ENCODE measurements around the gene PLXNA2.

Gene PLXNA2

GRCh38 chr1:208200116-208200515 is 44.1 kb downstream of the PLXNA2 start:
- Histone ChIP-seq H3K27ac (ENCODE audit: low read depth, low read length) (no peak overlapping the region), H3K9me3 (ENCODE audit: control insufficient read depth in 5 of 5, low read length in 5 of 5) (no peaks in the 10 kb centered on the region), H3K36me3 (ENCODE audit: control insufficient read depth in 5 of 5, insufficient read depth in 5 of 5, low read length in 5 of 5) (peaks cover 0 to 11% (median 3%) of the 10 kb centered on the region in 5 donors), H3K4me1 (ENCODE audit: control insufficient read depth in 5 of 5, insufficient read depth in 5 of 5, low read length in 5 of 5) (peaks cover 8 to 43% (median 41%) of the 10 kb centered on the region in 5 donors), H3K9ac (ENCODE audit: low read length in 5 of 5) (no peak overlapping the region), H3K27me3 (ENCODE audit: control insufficient read depth in 5 of 5, insufficient read depth in 4 of 5, low read length in 5 of 5) (no peaks in the 10 kb centered on the region), H3K4me3 (ENCODE audit: low read depth in 1 of 5, low read length in 5 of 5) (no peak overlapping the region)

DNA sequence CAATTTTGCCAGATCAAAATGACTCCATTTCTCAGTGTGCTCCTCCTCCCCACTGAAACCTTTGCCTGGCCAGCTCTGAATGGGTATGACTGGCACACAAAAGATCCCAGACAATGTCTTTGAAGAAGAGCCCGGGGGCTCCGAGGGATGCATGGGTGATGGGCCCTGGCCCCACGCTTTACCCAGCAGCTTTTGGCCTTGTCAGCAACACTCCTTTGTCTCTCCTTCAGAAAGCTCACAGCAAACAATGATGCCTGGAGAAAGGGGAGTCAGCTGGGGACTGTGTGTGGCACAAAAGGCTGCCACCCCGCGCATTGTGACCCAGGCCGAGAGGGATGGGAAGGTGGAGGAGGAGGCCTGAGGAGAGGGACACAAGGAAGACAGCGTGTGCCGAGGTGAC is 45.9 kb downstream of the PLXNA2 start:
- Histone ChIP-seq H3K27ac (ENCODE audit: low read depth, low read length) (no peak overlapping the region), H3K4me1 (ENCODE audit: control insufficient read depth in 5 of 5, insufficient read depth in 5 of 5, low read length in 5 of 5) (peaks cover 4 to 27% (median 24%) of the 10 kb centered on the region in 5 donors), H3K36me3 (ENCODE audit: control insufficient read depth in 5 of 5, insufficient read depth in 5 of 5, low read length in 5 of 5) (peaks cover 0 to 12% (median 3%) of the 10 kb centered on the region in 5 donors), H3K9ac (ENCODE audit: low read length in 5 of 5) (no peak overlapping the region), H3K4me3 (ENCODE audit: low read depth in 1 of 5, low read length in 5 of 5) (no peak overlapping the region), H3K27me3 (ENCODE audit: control insufficient read depth in 5 of 5, insufficient read depth in 4 of 5, low read length in 5 of 5) (no peaks in the 10 kb centered on the region), H3K9me3 (ENCODE audit: control insufficient read depth in 5 of 5, low read length in 5 of 5) (no peaks in the 10 kb centered on the region)

GRCh38 chr1:208194944-208195343 is 49.2 kb downstream of the PLXNA2 start:
- Histone ChIP-seq H3K36me3 (ENCODE audit: control insufficient read depth in 5 of 5, insufficient read depth in 5 of 5, low read length in 5 of 5) (peaks cover 0 to 23% (median 11%) of the 10 kb centered on the region in 5 donors), H3K27ac (ENCODE audit: low read depth, low read length) (no peak overlapping the region), H3K9ac (ENCODE audit: low read length in 5 of 5) (no peak overlapping the region), H3K9me3 (ENCODE audit: control insufficient read depth in 5 of 5, low read length in 5 of 5) (no peaks in the 10 kb centered on the region), H3K4me3 (ENCODE audit: low read depth in 1 of 5, low read length in 5 of 5) (no peak overlapping the region), H3K4me1 (ENCODE audit: control insufficient read depth in 5 of 5, insufficient read depth in 5 of 5, low read length in 5 of 5) (peaks cover 2 to 15% (median 9%) of the 10 kb centered on the region in 5 donors), H3K27me3 (ENCODE audit: control insufficient read depth in 5 of 5, insufficient read depth in 4 of 5, low read length in 5 of 5) (no peaks in the 10 kb centered on the region)

DNA sequence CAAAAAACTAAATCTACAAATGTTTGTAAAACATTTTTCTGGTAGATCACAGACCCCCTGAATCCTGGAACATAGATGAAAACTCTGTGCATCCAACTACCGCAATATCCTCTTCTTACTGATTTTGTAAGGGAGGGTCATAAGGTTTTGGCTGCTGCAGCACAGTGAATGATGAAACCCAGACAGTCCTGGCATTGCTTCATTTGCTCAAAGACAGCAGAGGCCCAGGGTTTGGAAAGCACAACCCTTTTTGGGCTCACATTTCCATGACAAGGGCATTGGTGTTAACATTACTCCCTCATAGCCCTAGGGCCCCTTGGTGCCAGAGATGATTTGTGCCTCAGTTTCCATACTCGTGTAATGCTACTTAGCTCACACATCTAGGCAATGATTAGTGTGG is 51.2 kb downstream of the PLXNA2 start:
- Histone ChIP-seq H3K4me3 (ENCODE audit: low read depth in 1 of 5, low read length in 5 of 5) (no peak overlapping the region), H3K36me3 (ENCODE audit: control insufficient read depth in 5 of 5, insufficient read depth in 5 of 5, low read length in 5 of 5) (peaks cover 0 to 16% (median 6%) of the 10 kb centered on the region in 5 donors), H3K9ac (ENCODE audit: low read length in 5 of 5) (no peak overlapping the region), H3K27me3 (ENCODE audit: control insufficient read depth in 5 of 5, insufficient read depth in 4 of 5, low read length in 5 of 5) (no peaks in the 10 kb centered on the region), H3K27ac (ENCODE audit: low read depth, low read length) (no peak overlapping the region), H3K9me3 (ENCODE audit: control insufficient read depth in 5 of 5, low read length in 5 of 5) (no peaks in the 10 kb centered on the region), H3K4me1 (ENCODE audit: control insufficient read depth in 5 of 5, insufficient read depth in 5 of 5, low read length in 5 of 5) (peaks cover 2 to 15% (median 9%) of the 10 kb centered on the region in 5 donors)

DNA sequence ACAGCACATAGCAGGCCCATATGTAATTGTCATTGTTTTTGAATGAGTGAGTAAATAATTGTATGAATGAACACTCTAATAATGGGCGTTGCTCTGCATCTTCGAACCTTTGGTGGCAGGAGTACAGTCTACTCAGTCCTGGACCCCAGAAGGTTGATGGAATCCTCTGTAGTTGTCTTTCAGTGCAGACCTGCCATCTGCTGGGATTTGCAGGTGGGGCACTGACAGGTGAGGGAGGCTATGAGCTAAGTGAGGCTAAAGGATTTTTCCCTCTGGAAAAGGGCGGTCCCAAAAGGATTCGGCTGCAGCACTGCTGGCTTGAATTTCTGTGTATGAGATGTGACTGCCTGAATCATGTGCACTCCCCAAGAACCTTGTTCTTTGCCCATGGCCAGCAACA is 53.4 kb downstream of the PLXNA2 start:
- no peaks in the 10 kb centered on the region for H3K27me3 ChIP-seq (ENCODE audit: control insufficient read depth in 5 of 5, insufficient read depth in 4 of 5, low read length in 5 of 5)
- H3K27ac ChIP-seq (ENCODE audit: low read depth, low read length): no peak overlapping the region
- no peak overlapping the region for H3K4me3 ChIP-seq (ENCODE audit: low read depth in 1 of 5, low read length in 5 of 5)
- peaks cover 0 to 15% (median 5%) of the 10 kb centered on the region in 5 donors for H3K36me3 ChIP-seq (ENCODE audit: control insufficient read depth in 5 of 5, insufficient read depth in 5 of 5, low read length in 5 of 5)
- H3K9me3 ChIP-seq (ENCODE audit: control insufficient read depth in 5 of 5, low read length in 5 of 5): no peaks in the 10 kb centered on the region
- peaks cover 2 to 15% (median 9%) of the 10 kb centered on the region in 5 donors for H3K4me1 ChIP-seq (ENCODE audit: control insufficient read depth in 5 of 5, insufficient read depth in 5 of 5, low read length in 5 of 5)
- no peak overlapping the region for H3K9ac ChIP-seq (ENCODE audit: low read length in 5 of 5)

DNA sequence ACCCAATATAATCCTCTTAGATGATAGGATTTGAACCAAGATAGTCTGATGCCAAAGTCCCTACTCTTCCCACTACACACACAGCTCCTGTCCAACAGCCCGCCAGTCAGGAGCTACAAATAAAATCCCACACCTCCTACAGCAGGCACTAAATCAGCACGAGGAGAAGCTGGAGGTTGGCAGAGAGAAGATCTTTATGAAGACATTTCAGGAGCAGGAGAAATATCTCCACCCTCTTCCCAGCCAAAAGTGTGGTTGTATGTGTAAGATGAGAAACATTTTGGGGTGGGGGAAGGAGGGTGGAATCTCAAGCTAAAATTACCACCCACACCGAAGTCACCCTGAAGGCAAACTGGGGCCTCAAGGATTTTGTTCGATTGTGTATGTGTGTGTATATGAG is 54.5 kb downstream of the PLXNA2 start:
- Histone ChIP-seq H3K9me3 (ENCODE audit: control insufficient read depth in 5 of 5, low read length in 5 of 5) (no peaks in the 10 kb centered on the region), H3K4me3 (ENCODE audit: low read depth in 1 of 5, low read length in 5 of 5) (no peak overlapping the region), H3K9ac (ENCODE audit: low read length in 5 of 5) (no peak overlapping the region), H3K27ac (ENCODE audit: low read depth, low read length) (no peak overlapping the region), H3K4me1 (ENCODE audit: control insufficient read depth in 5 of 5, insufficient read depth in 5 of 5, low read length in 5 of 5) (peaks cover 2 to 22% (median 19%) of the 10 kb centered on the region in 5 donors), H3K36me3 (ENCODE audit: control insufficient read depth in 5 of 5, insufficient read depth in 5 of 5, low read length in 5 of 5) (peaks cover 0 to 11% (median 5%) of the 10 kb centered on the region in 5 donors), H3K27me3 (ENCODE audit: control insufficient read depth in 5 of 5, insufficient read depth in 4 of 5, low read length in 5 of 5) (no peaks in the 10 kb centered on the region)

- no peak overlapping the region for H3K4me3 ChIP-seq (ENCODE audit: low read depth in 1 of 5, low read length in 5 of 5)
- H3K9me3 ChIP-seq (ENCODE audit: control insufficient read depth in 5 of 5, low read length in 5 of 5): no peaks in the 10 kb centered on the region
- no peak overlapping the region for H3K9ac ChIP-seq (ENCODE audit: low read length in 5 of 5)
- H3K27ac ChIP-seq (ENCODE audit: low read depth, low read length): no peak overlapping the region
- no peaks in the 10 kb centered on the region for H3K27me3 ChIP-seq (ENCODE audit: control insufficient read depth in 5 of 5, insufficient read depth in 4 of 5, low read length in 5 of 5)
- peaks cover 0 to 11% (median 5%) of the 10 kb centered on the region in 5 donors for H3K36me3 ChIP-seq (ENCODE audit: control insufficient read depth in 5 of 5, insufficient read depth in 5 of 5, low read length in 5 of 5)
- H3K4me1 ChIP-seq (ENCODE audit: control insufficient read depth in 5 of 5, insufficient read depth in 5 of 5, low read length in 5 of 5): peaks cover 6 to 26% (median 24%) of the 10 kb centered on the region in 5 donors
These were observed 55.0 kb downstream of the PLXNA2 start for GRCh38 chr1:208189183-208189582.

DNA sequence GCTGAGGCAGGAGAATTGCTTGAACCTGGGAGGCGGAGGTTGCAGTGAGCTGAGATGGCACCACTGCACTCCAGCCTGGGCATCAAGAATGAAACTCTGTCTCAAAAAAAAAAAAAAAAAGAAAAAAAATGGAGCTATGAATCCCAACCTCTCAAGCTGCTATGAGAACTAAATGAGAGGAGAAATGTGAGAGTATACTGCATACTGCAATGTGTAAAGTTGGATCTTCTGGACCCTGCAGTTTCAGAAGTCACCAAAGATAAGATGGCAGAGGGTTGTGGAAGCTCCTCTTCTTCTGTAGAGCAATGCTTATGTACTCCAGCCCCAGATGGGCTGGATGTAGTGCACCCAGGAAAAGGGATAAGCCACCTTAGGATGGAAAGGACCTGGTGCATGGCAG is 55.6 kb downstream of the PLXNA2 start:
- Histone ChIP-seq H3K36me3 (ENCODE audit: control insufficient read depth in 5 of 5, insufficient read depth in 5 of 5, low read length in 5 of 5) (peaks cover 0 to 11% (median 5%) of the 10 kb centered on the region in 5 donors), H3K27ac (ENCODE audit: low read depth, low read length) (no peak overlapping the region), H3K27me3 (ENCODE audit: control insufficient read depth in 5 of 5, insufficient read depth in 4 of 5, low read length in 5 of 5) (no peaks in the 10 kb centered on the region)

GRCh38 chr1:208187499-208188041 is 56.6 kb downstream of the PLXNA2 start:
- Histone ChIP-seq H3K36me3 (ENCODE audit: control insufficient read depth in 5 of 5, insufficient read depth in 5 of 5, low read length in 5 of 5) (peaks cover 0 to 11% (median 5%) of the 10 kb centered on the region in 5 donors), H3K9ac (ENCODE audit: low read length in 5 of 5) (no peak overlapping the region), H3K27me3 (ENCODE audit: control insufficient read depth in 5 of 5, insufficient read depth in 4 of 5, low read length in 5 of 5) (no peaks in the 10 kb centered on the region), H3K4me3 (ENCODE audit: low read depth in 1 of 5, low read length in 5 of 5) (no peak overlapping the region), H3K4me1 (ENCODE audit: control insufficient read depth in 5 of 5, insufficient read depth in 5 of 5, low read length in 5 of 5) (peaks cover 7 to 33% (median 30%) of the 10 kb centered on the region in 5 donors), H3K27ac (ENCODE audit: low read depth, low read length) (no peak overlapping the region), H3K9me3 (ENCODE audit: control insufficient read depth in 5 of 5, low read length in 5 of 5) (no peaks in the 10 kb centered on the region)

More for the DNA sequence above, 55.6 kb downstream of the PLXNA2 start:
- Histone ChIP-seq H3K9me3 (ENCODE audit: control insufficient read depth in 5 of 5, low read length in 5 of 5) (no peaks in the 10 kb centered on the region), H3K4me3 (ENCODE audit: low read depth in 1 of 5, low read length in 5 of 5) (no peak overlapping the region), H3K9ac (ENCODE audit: low read length in 5 of 5) (no peak overlapping the region), H3K4me1 (ENCODE audit: control insufficient read depth in 5 of 5, insufficient read depth in 5 of 5, low read length in 5 of 5) (peaks cover 7 to 31% (median 30%) of the 10 kb centered on the region in 5 donors)

DNA sequence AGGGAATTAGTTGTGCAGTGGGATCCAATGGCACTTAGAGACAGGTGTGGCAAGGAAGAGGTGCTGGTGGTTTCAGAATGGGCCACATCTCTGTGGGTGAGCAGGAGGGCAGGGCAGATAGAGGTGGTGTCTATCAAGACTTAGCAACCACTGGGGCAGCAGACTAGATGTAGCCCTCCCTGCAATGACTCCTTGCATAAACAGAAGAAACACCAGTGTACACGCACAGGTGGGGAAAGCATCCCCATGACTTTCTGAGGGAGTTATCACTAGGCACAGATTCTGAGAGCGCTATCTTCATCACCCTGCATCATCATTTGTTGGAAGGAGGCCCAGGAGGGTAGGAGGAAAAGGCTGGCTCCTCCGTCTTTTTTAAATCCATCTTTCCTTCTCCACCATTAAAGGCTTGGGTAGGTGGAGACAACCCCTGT is 58.4 kb downstream of the PLXNA2 start:
- Histone ChIP-seq H3K27ac (ENCODE audit: low read depth, low read length) (no peak overlapping the region), H3K9me3 (ENCODE audit: control insufficient read depth in 5 of 5, low read length in 5 of 5) (no peaks in the 10 kb centered on the region), H3K9ac (ENCODE audit: low read length in 5 of 5) (no peak overlapping the region), H3K4me1 (ENCODE audit: control insufficient read depth in 5 of 5, insufficient read depth in 5 of 5, low read length in 5 of 5) (peaks cover 11 to 49% (median 45%) of the 10 kb centered on the region in 5 donors), H3K4me3 (ENCODE audit: low read depth in 1 of 5, low read length in 5 of 5) (no peak overlapping the region), H3K36me3 (ENCODE audit: control insufficient read depth in 5 of 5, insufficient read depth in 5 of 5, low read length in 5 of 5) (peaks cover 0 to 4% (median 3%) of the 10 kb centered on the region in 5 donors), H3K27me3 (ENCODE audit: control insufficient read depth in 5 of 5, insufficient read depth in 4 of 5, low read length in 5 of 5) (no peaks in the 10 kb centered on the region)

Data from subcutaneous abdominal adipose tissue (tissue), 5 donors.